ENCODE results near the gene RWDD2A. TPM values are rescaled to one million over a fixed set of nuclear protein-coding genes. Genes with fewer than 3 reads are reported as not detected.

The RWDD2A gene
- total RNA-seq: 1 to 10 TPM; 1.8 to 4.8 (median 3.4) TPM

DNA sequence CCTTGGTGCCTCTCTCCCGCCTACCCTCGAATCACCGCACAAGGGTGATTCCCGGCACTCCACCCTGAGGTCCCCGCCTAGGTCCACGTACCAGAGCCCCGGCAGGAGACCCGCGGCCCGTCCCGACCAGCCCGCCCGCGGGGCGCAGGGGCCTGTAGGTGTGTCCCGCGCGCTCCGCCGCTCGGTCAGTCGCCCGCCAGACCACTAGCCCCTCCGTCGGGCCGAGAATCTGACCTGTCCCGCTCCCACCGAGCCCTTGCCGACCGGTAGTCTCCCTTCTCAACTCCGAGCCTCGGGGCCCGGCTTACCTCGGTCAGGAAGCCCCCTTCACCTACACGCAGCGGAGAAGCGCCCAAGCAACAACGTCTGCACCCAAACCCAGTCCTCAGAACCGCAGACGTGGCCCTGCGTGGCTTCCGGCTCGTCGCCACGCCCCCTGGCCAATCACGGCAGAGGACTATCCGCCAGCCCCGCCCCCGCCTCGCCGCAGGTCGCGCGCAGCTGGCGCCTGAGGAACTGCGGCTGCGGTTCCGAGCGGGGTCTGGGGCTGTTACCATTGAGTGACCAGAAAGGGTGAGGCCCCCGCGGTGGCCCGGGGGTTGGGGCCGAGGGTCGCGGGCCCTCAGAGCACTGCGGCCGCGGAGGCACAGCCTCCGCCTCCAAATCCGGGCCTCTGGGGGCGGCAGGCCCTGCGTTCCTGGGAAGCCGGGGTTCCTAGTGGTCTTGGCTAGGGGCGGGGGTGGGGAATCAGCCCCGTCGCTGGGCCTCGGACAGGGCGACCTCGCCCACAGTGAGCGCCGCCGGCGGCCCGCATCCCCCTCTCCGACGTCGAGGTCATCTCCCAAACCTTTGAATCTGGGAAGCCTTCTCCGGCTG is at the start of gene RWDD2A, which contains the start of gene PGM3:
Gene RWDD2A, plus strand, starts transcription at position 487 of the 876 bp plus-strand sequence. CDS start 1,095 bp downstream, outside the sequence.
Gene PGM3, minus strand, starts transcription at position 395 of the 876 bp plus-strand sequence. CDS start 2,253 bp downstream, outside the sequence.
- DNase-seq (ENCODE audit: low spot score) (peak; percentile 83), ATAC-seq (ENCODE audit: low FRiP score) (peak; percentile 97)
- no peak for TF ChIP-seq CTCF (IDR thresholded peaks at IDR 0.05)

DNA sequence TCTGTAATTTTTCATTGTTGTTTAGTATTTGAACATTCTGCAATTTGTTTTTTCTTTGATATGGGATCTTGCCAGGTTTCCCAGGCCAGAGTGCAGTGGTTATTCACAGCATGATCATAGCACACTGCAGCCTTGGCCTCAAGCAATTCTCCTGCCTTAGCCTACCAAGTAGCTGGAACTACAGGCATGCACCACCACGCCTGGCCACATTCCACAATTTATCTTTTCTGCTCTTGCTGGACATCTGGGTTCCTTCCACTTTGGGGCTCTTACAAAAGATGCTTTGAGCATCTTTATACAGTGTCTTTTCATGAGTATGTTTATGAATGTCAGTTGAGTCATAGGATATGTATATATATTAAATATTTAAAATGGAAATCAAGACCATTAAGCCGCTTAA is 42.0 kb upstream of the RWDD2A start:
- no peak for TF ChIP-seq CTCF (IDR thresholded peaks at IDR 0.05)
- no peak for ATAC-seq (ENCODE audit: low FRiP score)

DNA sequence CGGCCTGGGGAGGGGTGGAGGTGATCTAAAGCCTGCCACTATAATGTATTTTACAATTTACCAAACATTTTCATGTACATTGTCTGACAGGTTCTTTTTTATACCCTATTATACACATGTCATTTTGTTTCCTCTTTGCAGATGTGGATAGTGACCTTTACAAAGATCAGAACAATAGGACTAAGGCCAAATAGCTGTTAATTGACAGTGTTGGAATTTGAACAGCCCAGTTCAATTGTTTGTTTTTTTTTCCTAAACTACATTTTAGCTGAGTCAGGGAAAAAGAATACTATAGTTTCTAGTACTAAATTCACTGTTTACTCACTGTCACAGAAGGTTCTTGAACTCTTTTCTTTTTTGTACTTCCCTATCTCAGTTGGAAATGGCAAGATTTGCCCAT is 40.2 kb upstream of the RWDD2A start:
- ATAC-seq (ENCODE audit: low FRiP score): no peak
- no peak for TF ChIP-seq CTCF (IDR thresholded peaks at IDR 0.05)

More for the DNA sequence above, 42.0 kb upstream of the RWDD2A start:
- no peak for DNase-seq (ENCODE audit: low spot score)

GRCh38 chr6:83153883-83154521 is 39.2 kb upstream of the RWDD2A start:
- no peak for TF ChIP-seq CTCF (IDR thresholded peaks at IDR 0.05)
- DNase-seq (ENCODE audit: low spot score) (no peak), ATAC-seq (ENCODE audit: low FRiP score) (no peak)

More for the DNA sequence above, 40.2 kb upstream of the RWDD2A start:
- no peak for DNase-seq (ENCODE audit: low spot score)

DNA sequence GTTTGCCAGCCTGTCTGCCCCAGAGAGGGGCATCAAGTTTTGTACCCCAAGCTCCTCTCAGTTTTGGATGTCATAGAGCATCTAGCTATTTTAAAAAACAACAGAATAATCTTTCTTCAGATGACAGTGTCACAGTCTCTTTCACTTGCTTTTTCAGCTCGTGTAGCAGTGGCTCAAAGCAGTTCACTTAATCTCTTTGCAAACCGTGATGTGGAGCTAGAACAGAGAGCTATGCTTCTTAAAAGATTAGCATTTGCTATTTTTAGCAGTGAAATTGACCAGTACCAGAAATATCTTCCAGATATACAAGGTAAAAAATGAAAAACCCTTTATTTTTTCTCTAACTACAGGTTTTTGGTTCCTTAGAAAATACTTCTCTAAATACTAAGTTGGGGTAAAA is 37.4 kb upstream of the RWDD2A start:
- no peak for TF ChIP-seq CTCF (IDR thresholded peaks at IDR 0.05)
- ATAC-seq (ENCODE audit: low FRiP score): no peak
- no peak for DNase-seq (ENCODE audit: low spot score)

DNA sequence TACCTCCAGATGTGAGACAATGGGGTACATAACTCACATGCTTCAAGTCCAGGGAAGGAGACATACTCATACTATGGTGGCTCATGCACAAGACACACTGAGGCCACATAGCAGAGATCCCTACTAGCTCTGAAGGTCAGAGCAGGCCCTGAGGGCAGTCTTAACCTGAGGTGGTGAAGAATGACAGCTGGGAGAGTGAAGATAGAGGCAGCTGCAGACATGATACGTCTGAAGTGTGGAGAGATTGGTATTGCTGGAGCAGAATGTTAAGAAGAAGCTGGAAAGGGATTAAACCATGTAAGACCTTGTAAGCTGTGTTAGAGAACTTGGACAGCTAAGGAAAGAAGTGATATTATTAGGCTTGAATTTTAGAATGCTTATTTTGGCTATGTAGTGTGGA is 33.0 kb upstream of the RWDD2A start:
- no peak for DNase-seq (ENCODE audit: low spot score)
- no peak for TF ChIP-seq CTCF (IDR thresholded peaks at IDR 0.05)
- ATAC-seq (ENCODE audit: low FRiP score): no peak
